Ishikawa (cell line): ENCODE measurements around the gene PRRG4.

Experiments
- CEBPB ChIP-seq: IDR thresholded peaks from 2 replicates; pipeline ENCODE4 v1.6.1; 2012
- CREB1 ChIP-seq: IDR thresholded peaks from 2 replicates; pipeline ENCODE4 v1.6.1; 2012; ENCODE audit warnings: low read depth
- EGR1 ChIP-seq: IDR thresholded peaks from 2 replicates; pipeline ENCODE4 v1.6.1; 2012
- EP300 ChIP-seq: IDR thresholded peaks from 2 replicates; pipeline ENCODE4 v1.6.1; 2012; ENCODE audit warnings: borderline replicate concordance
- RAD21 ChIP-seq: IDR thresholded peaks from 2 replicates; pipeline ENCODE4 v1.6.1; 2012; ENCODE audit warnings: low read depth
- REST ChIP-seq: IDR thresholded peaks from 2 replicates; pipeline ENCODE4 v1.6.1; 2012; ENCODE audit warnings: low read depth, mild to moderate bottlenecking
- TAF1 ChIP-seq: IDR thresholded peaks from 2 replicates; pipeline ENCODE4 v1.6.1; 2012; ENCODE audit warnings: low read depth, mild to moderate bottlenecking
- YY1 ChIP-seq: IDR thresholded peaks from 2 replicates; pipeline ENCODE4 v1.6.1; 2012; ENCODE audit warnings: low read depth

- TF ChIP-seq EP300 (no peak), YY1 (no peak), TAF1 (no peak; the same call in 1 of the 2 replicates), RAD21 (no peak), REST (no peak), CEBPB (no peak), EGR1 (no peak), CREB1 (no peak)
Measured at GRCh38 chr11:32829157-32829679, 509 bp upstream of the PRRG4 start.
